Ascending aorta (tissue), 2 donors: ENCODE measurements around the gene PDE6D. TPM values are rescaled to one million over a fixed set of nuclear protein-coding genes. Genes with fewer than 3 reads are reported as not detected.

Experiments
- DNase-seq, 2 donors: peaks; one replicate each; pipeline ENCODE4 v3.0.0-alpha.2; 2019; ENCODE audit warnings: low spot score in 2 of 2
- H3K27ac ChIP-seq, 2 donors: fragments of 200-600 bp; sonication (generic); one replicate each; pipeline ENCODE4 v1.5.1; 2016 to 2017; ENCODE audit warnings: mild to moderate bottlenecking in 1 of 2
- H3K27me3 ChIP-seq: fragments of 200-600 bp; sonication (generic); one replicate; pipeline ENCODE4 v1.5.1; 2017
- H3K36me3 ChIP-seq, 2 donors: fragments of 200-600 bp; sonication (generic); one replicate each; pipeline ENCODE4 v1.5.1; 2016
- H3K4me1 ChIP-seq, 2 donors: fragments of 200-600 bp; sonication (generic); one replicate each; pipeline ENCODE4 v1.5.1; 2016 to 2017; ENCODE audit warnings: mild to moderate bottlenecking in 1 of 2
- H3K4me3 ChIP-seq, 2 donors: fragments of 200-600 bp; sonication (generic); one replicate each; pipeline ENCODE4 v1.5.1; 2016 to 2017; ENCODE audit warnings: mild to moderate bottlenecking in 1 of 2
- H3K9me3 ChIP-seq, 2 donors: fragments of 200-600 bp; sonication (generic); one replicate each; pipeline ENCODE4 v1.5.1; 2016
- CTCF ChIP-seq, 3 experiments: fragments of 200-600 bp in 2 of 3; fragments of 450-650 bp in 1 of 3; sonication (generic) in 2 of 3; IDR thresholded peaks; one replicate each; pipeline ENCODE4 v1.5.1; 2016 to 2019; ENCODE audit warnings: antibody characterized with exemption in 3 of 3, mild to moderate bottlenecking in 1 of 3, moderate library complexity in 1 of 3
- intact Hi-C: fragments of 100-400 bp; cut with DNase I; formaldehyde crosslinking; loops from one replicate; pipeline ENCODE4 v1.15.1; 2023
- total RNA-seq: library from RNA; depleted of rRNA; stranded (reverse); fragments of >200 nt; gene quantifications from one replicate; pipeline ENCODE4 v1.1.0, GENCODE V29; 2016

The PDE6D gene
- total RNA-seq, 1 donor from 2014 or later: 34.1 TPM

- H3K4me1 ChIP-seq: peaks cover 7 to 9% of the 10 kb centered on the region in 2 donors
Observed at GRCh38 chr2:231704017-231704416, 77.1 kb downstream of the PDE6D start.

GRCh38 chr2:231701456-231702373, 79.4 kb downstream of the PDE6D start:
- Histone ChIP-seq H3K27ac (peak overlapping the region in 1 of 2 donors; percentile 28), H3K9me3 (no peaks in the 10 kb centered on the region), H3K27me3 (no peaks in the 10 kb centered on the region), H3K4me1 (peaks cover 7 to 9% of the 10 kb centered on the region in 2 donors), H3K4me3 (no peak overlapping the region), H3K36me3 (no peaks in the 10 kb centered on the region)
- TF ChIP-seq CTCF (IDR thresholded peaks at IDR 0.05): no peak
- DNase-seq: no peak
- intact Hi-C loops: no loop called here

More at GRCh38 chr2:231704017-231704416, 77.1 kb downstream of the PDE6D start:
- no peaks in the 10 kb centered on the region for H3K9me3 ChIP-seq
- DNase-seq: no peak
- no peak overlapping the region for H3K27ac ChIP-seq
- intact Hi-C loops: no loop called here
- no peak overlapping the region for H3K4me3 ChIP-seq
- H3K27me3 ChIP-seq: no peaks in the 10 kb centered on the region
- no peak for TF ChIP-seq CTCF (IDR thresholded peaks at IDR 0.05)
- peaks cover 0 to 5% of the 10 kb centered on the region in 2 donors for H3K36me3 ChIP-seq

- no peak overlapping the region for H3K27ac ChIP-seq
- H3K27me3 ChIP-seq: no peaks in the 10 kb centered on the region
- no peak overlapping the region for H3K4me3 ChIP-seq
- H3K36me3 ChIP-seq: no peaks in the 10 kb centered on the region
- DNase-seq: no peak
- H3K4me1 ChIP-seq: no peaks in the 10 kb centered on the region
- no peak for TF ChIP-seq CTCF (IDR thresholded peaks at IDR 0.05)
- intact Hi-C loops: no loop called here
- no peaks in the 10 kb centered on the region for H3K9me3 ChIP-seq
Observed at GRCh38 chr2:231699006-231699405, 82.1 kb downstream of the PDE6D start.

GRCh38 chr2:231696004-231696367, 85.1 kb downstream of the PDE6D start:
- H3K36me3 ChIP-seq: no peaks in the 10 kb centered on the region
- intact Hi-C loops: no loop called here
- H3K9me3 ChIP-seq: no peaks in the 10 kb centered on the region
- no peak overlapping the region for H3K27ac ChIP-seq
- no peak for TF ChIP-seq CTCF (IDR thresholded peaks at IDR 0.05)
- H3K27me3 ChIP-seq: no peaks in the 10 kb centered on the region
- no peaks in the 10 kb centered on the region for H3K4me1 ChIP-seq
- DNase-seq: no peak
- H3K4me3 ChIP-seq: no peak overlapping the region

GRCh38 chr2:231693956-231694355, 87.1 kb downstream of the PDE6D start:
- DNase-seq: no peak
- H3K36me3 ChIP-seq: no peaks in the 10 kb centered on the region
- H3K27me3 ChIP-seq: no peaks in the 10 kb centered on the region
- no peak overlapping the region for H3K4me3 ChIP-seq
- no peak overlapping the region for H3K27ac ChIP-seq
- intact Hi-C loops: no loop called here
- no peaks in the 10 kb centered on the region for H3K9me3 ChIP-seq
- no peak for TF ChIP-seq CTCF (IDR thresholded peaks at IDR 0.05)
- no peaks in the 10 kb centered on the region for H3K4me1 ChIP-seq
